ENCODE measurements around the gene NR5A1.

GRCh38 chr9:124440786-124441185 lies 66.4 kb downstream of the NR5A1 start:
- no peak for TF ChIP-seq POLR2AphosphoS5 (IDR thresholded peaks at IDR 0.05; ENCODE audit: low read length)
- no peak for TF ChIP-seq CTCF (IDR thresholded peaks at IDR 0.05 in 2 of 3, conservative IDR thresholded peaks at IDR 0.05 in 1 of 3; ENCODE audit: control insufficient read depth in 2 of 3, extremely low read depth in 1 of 3, insufficient read depth in 1 of 3, low read depth in 3 of 3, low read length in 3 of 3)
